HL-60 (cell line): Measurements from ENCODE around the gene ZNF746.

Experiments used
- GABPA ChIP-seq: IDR thresholded peaks from 2 replicates; pipeline ENCODE4 v1.6.1; 2012; ENCODE audit warnings: low read depth
- POLR2AphosphoS5 ChIP-seq: IDR thresholded peaks from 2 replicates; pipeline ENCODE4 v1.6.1; 2012; ENCODE audit warnings: low read depth
- TF ChIP-seq, protein P1 (sequence below): IDR thresholded peaks from one replicate; pipeline ENCODE4 v1.5.1; 2011; ENCODE audit warnings: low read length, control low read depth, inconsistent platforms; ENCODE audit not compliant: insufficient read depth
- TF ChIP-seq, protein P2 (sequence below): IDR thresholded peaks from 2 replicates; pipeline ENCODE4 v1.6.1; 2012; ENCODE audit warnings: low read depth; ENCODE audit not compliant: insufficient replicate concordance

DNA sequence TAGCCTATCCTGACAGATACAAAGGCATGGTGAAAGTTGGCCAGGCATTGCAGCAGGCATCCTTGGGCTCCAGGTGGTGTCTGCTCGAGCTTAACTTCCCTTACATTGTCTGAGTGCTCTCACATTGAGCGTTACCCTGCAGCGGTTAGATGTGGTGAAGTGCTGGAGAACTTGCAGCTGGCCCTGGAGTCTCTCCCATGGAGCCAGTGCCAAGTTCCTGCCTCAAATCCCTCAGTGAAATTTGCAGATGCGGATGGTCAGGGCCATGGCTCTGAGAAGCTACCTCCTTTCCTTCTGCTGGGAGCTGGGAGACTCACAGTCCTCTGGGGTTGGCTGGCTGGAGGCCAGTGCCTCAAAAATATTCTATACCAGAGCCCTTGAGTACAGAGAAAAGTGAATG, 3.3 kb upstream of the ZNF746 start:
- TF ChIP-seq, protein P1, sequence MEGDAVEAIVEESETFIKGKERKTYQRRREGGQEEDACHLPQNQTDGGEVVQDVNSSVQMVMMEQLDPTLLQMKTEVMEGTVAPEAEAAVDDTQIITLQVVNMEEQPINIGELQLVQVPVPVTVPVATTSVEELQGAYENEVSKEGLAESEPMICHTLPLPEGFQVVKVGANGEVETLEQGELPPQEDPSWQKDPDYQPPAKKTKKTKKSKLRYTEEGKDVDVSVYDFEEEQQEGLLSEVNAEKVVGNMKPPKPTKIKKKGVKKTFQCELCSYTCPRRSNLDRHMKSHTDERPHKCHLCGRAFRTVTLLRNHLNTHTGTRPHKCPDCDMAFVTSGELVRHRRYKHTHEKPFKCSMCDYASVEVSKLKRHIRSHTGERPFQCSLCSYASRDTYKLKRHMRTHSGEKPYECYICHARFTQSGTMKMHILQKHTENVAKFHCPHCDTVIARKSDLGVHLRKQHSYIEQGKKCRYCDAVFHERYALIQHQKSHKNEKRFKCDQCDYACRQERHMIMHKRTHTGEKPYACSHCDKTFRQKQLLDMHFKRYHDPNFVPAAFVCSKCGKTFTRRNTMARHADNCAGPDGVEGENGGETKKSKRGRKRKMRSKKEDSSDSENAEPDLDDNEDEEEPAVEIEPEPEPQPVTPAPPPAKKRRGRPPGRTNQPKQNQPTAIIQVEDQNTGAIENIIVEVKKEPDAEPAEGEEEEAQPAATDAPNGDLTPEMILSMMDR: no peak
- TF ChIP-seq POLR2AphosphoS5 (no peak), GABPA (no peak)
- TF ChIP-seq, protein P2, sequence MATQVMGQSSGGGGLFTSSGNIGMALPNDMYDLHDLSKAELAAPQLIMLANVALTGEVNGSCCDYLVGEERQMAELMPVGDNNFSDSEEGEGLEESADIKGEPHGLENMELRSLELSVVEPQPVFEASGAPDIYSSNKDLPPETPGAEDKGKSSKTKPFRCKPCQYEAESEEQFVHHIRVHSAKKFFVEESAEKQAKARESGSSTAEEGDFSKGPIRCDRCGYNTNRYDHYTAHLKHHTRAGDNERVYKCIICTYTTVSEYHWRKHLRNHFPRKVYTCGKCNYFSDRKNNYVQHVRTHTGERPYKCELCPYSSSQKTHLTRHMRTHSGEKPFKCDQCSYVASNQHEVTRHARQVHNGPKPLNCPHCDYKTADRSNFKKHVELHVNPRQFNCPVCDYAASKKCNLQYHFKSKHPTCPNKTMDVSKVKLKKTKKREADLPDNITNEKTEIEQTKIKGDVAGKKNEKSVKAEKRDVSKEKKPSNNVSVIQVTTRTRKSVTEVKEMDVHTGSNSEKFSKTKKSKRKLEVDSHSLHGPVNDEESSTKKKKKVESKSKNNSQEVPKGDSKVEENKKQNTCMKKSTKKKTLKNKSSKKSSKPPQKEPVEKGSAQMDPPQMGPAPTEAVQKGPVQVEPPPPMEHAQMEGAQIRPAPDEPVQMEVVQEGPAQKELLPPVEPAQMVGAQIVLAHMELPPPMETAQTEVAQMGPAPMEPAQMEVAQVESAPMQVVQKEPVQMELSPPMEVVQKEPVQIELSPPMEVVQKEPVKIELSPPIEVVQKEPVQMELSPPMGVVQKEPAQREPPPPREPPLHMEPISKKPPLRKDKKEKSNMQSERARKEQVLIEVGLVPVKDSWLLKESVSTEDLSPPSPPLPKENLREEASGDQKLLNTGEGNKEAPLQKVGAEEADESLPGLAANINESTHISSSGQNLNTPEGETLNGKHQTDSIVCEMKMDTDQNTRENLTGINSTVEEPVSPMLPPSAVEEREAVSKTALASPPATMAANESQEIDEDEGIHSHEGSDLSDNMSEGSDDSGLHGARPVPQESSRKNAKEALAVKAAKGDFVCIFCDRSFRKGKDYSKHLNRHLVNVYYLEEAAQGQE: no peak
